ENCODE results near the gene SEBOX. TPM values are rescaled to one million over a fixed set of nuclear protein-coding genes. Genes with fewer than 3 reads are reported as not detected.

SEBOX gene
- total RNA-seq, 1 donor from 2014 or later: not detected

GRCh38 chr17:28370035-28370743 is 5.2 kb upstream of the SEBOX start, which contains the start of gene VTN:
TSS of gene VTN (minus strand) at chr17:28370307. CDS start at chr17:28370203, 104 bp downstream.
- H3K27me3 Mint-ChIP-seq (ENCODE audit: low read depth): no peaks in the 10 kb centered on the region

DNA sequence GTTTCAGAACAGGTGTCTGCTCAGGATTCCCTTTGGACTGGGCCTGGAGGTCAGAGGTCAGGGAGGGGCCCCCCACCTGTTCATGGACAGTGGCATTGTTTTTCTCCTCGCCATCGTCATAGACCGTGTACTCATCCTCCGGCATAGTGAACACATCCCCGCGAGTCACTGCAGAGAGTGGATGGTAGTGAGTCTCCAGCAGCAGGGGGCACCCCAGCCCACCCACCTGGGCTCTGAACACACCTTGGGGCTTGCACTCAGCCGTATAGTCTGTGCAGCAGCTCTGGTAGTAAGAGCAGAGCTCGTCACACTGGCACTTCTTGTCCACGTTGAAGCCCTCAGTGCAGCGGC is 4.7 kb upstream of the SEBOX start:
- Mint-ChIP-seq H3K27ac (no peak overlapping the region), H3K4me3 (ENCODE audit: low read depth) (no peak overlapping the region), H3K27me3 (ENCODE audit: low read depth) (no peaks in the 10 kb centered on the region), H3K4me1 (ENCODE audit: low read depth) (peaks cover 13% of the 10 kb centered on the region), H3K36me3 (ENCODE audit: low read depth) (peaks cover 4% of the 10 kb centered on the region), H3K9me3 (no peaks in the 10 kb centered on the region)
- no peak for DNase-seq (ENCODE audit: low spot score)
- intact Hi-C loops (cut with micrococcal nuclease): loop anchor here (10.0 kb wide), 1 partner anchor 55 kb away; the partner anchor contains the start of gene TMEM97

More at GRCh38 chr17:28370035-28370743, 5.2 kb upstream of the SEBOX start, which contains the start of gene VTN:
- intact Hi-C loops (cut with micrococcal nuclease): loop anchor here (10.0 kb wide), 1 partner anchor 55 kb away; the partner anchor contains the start of gene TMEM97
- Mint-ChIP-seq H3K36me3 (ENCODE audit: low read depth) (peaks cover 7% of the 10 kb centered on the region), H3K4me3 (ENCODE audit: low read depth) (peak within 1 kb of the TSS; percentile 95), H3K4me1 (ENCODE audit: low read depth) (peaks cover 13% of the 10 kb centered on the region), H3K27ac (peak within 1 kb of the TSS; percentile 93), H3K9me3 (no peaks in the 10 kb centered on the region)
- no peak for DNase-seq (ENCODE audit: low spot score)

DNA sequence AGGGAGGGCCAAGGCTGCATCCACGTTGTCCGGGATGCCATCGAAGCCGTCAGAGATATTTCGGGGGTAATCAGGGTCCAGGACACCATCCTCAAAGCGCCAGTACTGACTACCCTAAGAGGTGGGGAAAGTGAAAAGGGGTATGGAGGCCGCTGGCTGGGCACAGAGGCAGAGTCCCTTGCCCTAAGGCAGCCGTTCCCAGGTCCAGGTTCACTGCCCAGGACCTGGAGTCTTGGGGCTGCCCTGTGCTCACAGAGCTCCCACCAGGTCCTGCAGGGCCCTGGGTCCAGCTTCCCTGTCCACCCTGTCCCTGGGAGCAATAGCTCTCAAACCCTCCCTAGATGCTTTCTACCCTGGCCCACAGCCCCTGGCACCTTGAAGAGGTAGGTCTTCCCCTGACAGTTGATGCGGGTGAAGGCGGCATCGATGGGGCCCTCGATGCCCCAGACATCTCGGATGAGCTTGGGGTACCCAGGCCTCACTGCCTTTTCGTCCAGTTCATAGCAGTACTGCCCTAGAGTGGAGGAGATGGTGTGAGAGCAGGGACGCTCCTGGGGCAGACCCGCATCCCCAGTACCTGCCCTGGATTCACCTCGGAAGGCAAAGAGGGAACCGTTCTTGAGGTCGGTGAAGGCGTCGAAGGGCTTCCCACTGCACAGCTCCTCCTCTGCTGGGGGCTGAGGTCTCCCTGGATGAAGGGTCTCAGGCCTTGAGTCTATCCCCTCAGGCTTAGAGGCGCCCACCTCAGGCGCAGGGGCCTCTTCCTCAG is 4.1 kb upstream of the SEBOX start:
- no peak for DNase-seq (ENCODE audit: low spot score)
- Mint-ChIP-seq H3K4me3 (ENCODE audit: low read depth) (no peak overlapping the region), H3K36me3 (ENCODE audit: low read depth) (peaks cover 4% of the 10 kb centered on the region), H3K4me1 (ENCODE audit: low read depth) (peaks cover 13% of the 10 kb centered on the region), H3K27ac (no peak overlapping the region), H3K9me3 (no peaks in the 10 kb centered on the region), H3K27me3 (ENCODE audit: low read depth) (no peaks in the 10 kb centered on the region)
- intact Hi-C loops (cut with micrococcal nuclease): no loop called here

GRCh38 chr17:28368306-28368831 is 3.4 kb upstream of the SEBOX start:
- H3K27ac Mint-ChIP-seq: no peak overlapping the region
- H3K4me3 Mint-ChIP-seq (ENCODE audit: low read depth): no peak overlapping the region
- H3K27me3 Mint-ChIP-seq (ENCODE audit: low read depth): no peaks in the 10 kb centered on the region
- intact Hi-C loops (cut with micrococcal nuclease): no loop called here
- H3K4me1 Mint-ChIP-seq (ENCODE audit: low read depth): peaks cover 10% of the 10 kb centered on the region
- DNase-seq (ENCODE audit: low spot score): no peak
- no peaks in the 10 kb centered on the region for H3K9me3 Mint-ChIP-seq
- H3K36me3 Mint-ChIP-seq (ENCODE audit: low read depth): no peaks in the 10 kb centered on the region

GRCh38 chr17:28367641-28368305 is 2.8 kb upstream of the SEBOX start:
- Mint-ChIP-seq H3K4me3 (ENCODE audit: low read depth) (no peak overlapping the region), H3K27ac (no peak overlapping the region), H3K27me3 (ENCODE audit: low read depth) (no peaks in the 10 kb centered on the region), H3K4me1 (ENCODE audit: low read depth) (peaks cover 4% of the 10 kb centered on the region), H3K9me3 (no peaks in the 10 kb centered on the region), H3K36me3 (ENCODE audit: low read depth) (no peaks in the 10 kb centered on the region)
- intact Hi-C loops (cut with micrococcal nuclease): no loop called here
- DNase-seq (ENCODE audit: low spot score): no peak

DNA sequence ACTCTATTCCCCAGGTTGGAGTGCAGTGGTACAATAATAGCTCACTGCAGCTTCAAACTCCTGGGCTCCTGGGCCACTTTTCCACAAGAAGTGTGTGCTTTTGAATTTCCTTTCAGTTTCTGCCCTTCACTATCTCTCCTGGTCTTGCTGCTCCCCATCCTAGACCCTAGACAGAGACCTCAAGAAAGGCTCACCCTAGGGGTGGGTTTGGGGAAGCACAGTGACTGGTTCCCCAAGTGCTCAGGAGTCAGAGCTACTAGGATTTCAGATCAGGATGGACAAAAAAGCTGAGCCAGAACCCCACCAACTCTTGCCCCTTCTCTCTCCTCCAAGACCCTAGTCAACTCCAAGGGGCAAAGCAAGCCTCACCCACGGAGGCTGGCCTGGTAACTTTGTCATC is 1.6 kb upstream of the SEBOX start:
- peaks cover 3% of the 10 kb centered on the region for H3K4me1 Mint-ChIP-seq (ENCODE audit: low read depth)
- peaks cover 4% of the 10 kb centered on the region for H3K36me3 Mint-ChIP-seq (ENCODE audit: low read depth)
- no peak for DNase-seq (ENCODE audit: low spot score)
- H3K9me3 Mint-ChIP-seq: no peaks in the 10 kb centered on the region
- H3K27me3 Mint-ChIP-seq (ENCODE audit: low read depth): no peaks in the 10 kb centered on the region
- H3K27ac Mint-ChIP-seq: no peak overlapping the region
- intact Hi-C loops (cut with micrococcal nuclease): no loop called here
- H3K4me3 Mint-ChIP-seq (ENCODE audit: low read depth): no peak overlapping the region

GRCh38 chr17:28365487-28365886 is 488 bp upstream of the SEBOX start:
- Mint-ChIP-seq H3K4me3 (ENCODE audit: low read depth) (no peak overlapping the region), H3K27ac (no peak overlapping the region), H3K27me3 (ENCODE audit: low read depth) (no peaks in the 10 kb centered on the region), H3K4me1 (ENCODE audit: low read depth) (no peaks in the 10 kb centered on the region), H3K36me3 (ENCODE audit: low read depth) (peaks cover 16% of the 10 kb centered on the region), H3K9me3 (no peaks in the 10 kb centered on the region)
- intact Hi-C loops (cut with micrococcal nuclease): no loop called here
- no peak for DNase-seq (ENCODE audit: low spot score)

GRCh38 chr17:28363776-28364650 is 986 bp downstream of the SEBOX start:
- Mint-ChIP-seq H3K36me3 (ENCODE audit: low read depth) (peaks cover 25% of the 10 kb centered on the region), H3K9me3 (no peaks in the 10 kb centered on the region), H3K27ac (no peak overlapping the region), H3K4me1 (ENCODE audit: low read depth) (no peaks in the 10 kb centered on the region), H3K27me3 (ENCODE audit: low read depth) (no peaks in the 10 kb centered on the region), H3K4me3 (ENCODE audit: low read depth) (no peak overlapping the region)
- DNase-seq (ENCODE audit: low spot score): no peak
- intact Hi-C loops (cut with micrococcal nuclease): no loop called here

DNA sequence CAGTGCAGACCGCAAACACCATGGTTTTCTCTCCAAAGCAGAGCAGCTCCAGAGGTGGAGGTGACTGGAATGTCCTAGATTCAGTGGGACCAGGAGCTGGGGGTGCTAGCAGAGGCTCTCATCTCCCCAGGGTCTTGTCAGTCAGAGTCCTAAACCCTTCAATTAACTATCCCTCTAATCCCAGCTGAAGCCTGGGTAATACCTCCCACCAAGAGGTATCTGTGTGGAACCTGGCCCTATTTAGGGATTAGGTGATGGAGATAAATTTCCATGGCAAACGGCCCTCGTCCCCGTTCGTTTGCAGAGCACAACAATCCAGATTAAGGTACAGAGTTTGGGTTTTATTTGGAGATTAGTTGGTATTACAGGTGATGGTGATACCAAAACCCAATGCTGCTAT is 1.8 kb downstream of the SEBOX start:
- peaks cover 25% of the 10 kb centered on the region for H3K36me3 Mint-ChIP-seq (ENCODE audit: low read depth)
- no peak overlapping the region for H3K4me3 Mint-ChIP-seq (ENCODE audit: low read depth)
- no peaks in the 10 kb centered on the region for H3K9me3 Mint-ChIP-seq
- no peak overlapping the region for H3K27ac Mint-ChIP-seq
- no peaks in the 10 kb centered on the region for H3K27me3 Mint-ChIP-seq (ENCODE audit: low read depth)
- intact Hi-C loops (cut with micrococcal nuclease): no loop called here
- peaks cover 4% of the 10 kb centered on the region for H3K4me1 Mint-ChIP-seq (ENCODE audit: low read depth)
- no peak for DNase-seq (ENCODE audit: low spot score)

DNA sequence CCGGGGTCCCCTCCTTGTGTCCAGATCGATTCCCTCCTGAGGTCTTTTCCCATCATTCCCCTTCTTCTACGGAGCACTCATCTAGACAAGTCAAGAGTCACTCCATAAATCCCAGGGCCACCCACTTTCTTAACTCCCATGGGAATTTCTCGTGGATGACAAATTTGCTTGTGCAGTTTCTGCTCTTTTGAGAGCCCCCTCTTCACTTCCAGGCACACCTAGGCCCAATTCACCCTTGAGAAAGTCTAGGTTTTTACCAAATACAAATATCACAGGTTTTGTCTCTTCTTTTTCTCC is 7.2 kb downstream of the SEBOX start:
- Mint-ChIP-seq H3K27me3 (ENCODE audit: low read depth) (no peaks in the 10 kb centered on the region), H3K4me1 (ENCODE audit: low read depth) (peaks cover 22% of the 10 kb centered on the region), H3K4me3 (ENCODE audit: low read depth) (peak overlapping the region; percentile 97), H3K36me3 (ENCODE audit: low read depth) (peaks cover 60% of the 10 kb centered on the region), H3K9me3 (no peaks in the 10 kb centered on the region), H3K27ac (peak overlapping the region; percentile 95)
- DNase-seq (ENCODE audit: low spot score): no peak
- intact Hi-C loops (cut with micrococcal nuclease): loop anchor here (1.0 kb wide), 2 partner anchors 13 to 23 kb away; partner anchors contain the start of genes IFT20, SARM1 and TNFAIP1

DNA sequence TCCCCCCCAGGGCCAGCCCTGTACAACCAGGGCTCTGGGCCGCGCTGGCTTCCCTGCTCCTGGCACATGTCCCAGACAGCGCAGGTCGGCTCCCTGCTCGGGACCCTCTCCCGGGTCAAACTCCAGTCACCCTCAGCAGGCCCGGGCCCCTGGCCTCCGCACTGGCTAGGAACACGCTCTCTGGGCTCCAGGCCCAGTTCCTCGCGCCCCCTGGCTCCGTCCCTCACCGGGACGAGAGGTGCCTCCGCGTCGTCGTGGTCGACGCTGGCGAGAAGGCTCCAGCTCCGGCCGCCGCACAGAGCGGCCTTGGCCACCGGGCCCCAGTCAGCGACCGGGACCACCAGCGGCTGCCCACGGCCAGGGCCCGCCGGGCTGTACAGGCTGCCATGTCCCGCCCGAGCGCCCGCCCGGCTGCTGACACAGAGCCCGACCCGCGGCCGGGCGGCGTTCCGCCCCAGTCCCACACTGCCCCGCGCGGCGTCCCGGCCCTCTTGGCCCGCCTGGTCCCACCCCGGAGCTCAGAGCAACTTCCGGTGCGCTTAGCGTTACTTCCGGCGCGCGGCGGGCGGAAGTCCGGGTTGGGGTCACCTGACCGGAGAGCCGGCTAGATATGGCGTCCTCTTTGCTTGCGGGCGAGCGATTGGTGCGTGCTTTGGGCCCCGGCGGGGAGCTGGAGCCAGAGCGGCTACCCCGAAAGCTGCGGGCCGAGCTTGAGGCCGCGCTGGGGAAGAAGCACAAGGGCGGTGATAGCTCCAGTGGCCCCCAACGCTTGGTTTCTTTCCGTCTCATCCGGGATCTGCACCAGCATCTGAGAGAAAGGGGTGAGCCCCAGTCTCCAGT is 7.7 kb downstream of the SEBOX start, which contains the start of gene POLDIP2:
POLDIP2 (minus strand) TSS at position 467 of the 840 bp plus-strand sequence; CDS start at position 388, 79 bp downstream.
- H3K4me3 Mint-ChIP-seq (ENCODE audit: low read depth): peak within 1 kb of the TSS; percentile 97
- no peaks in the 10 kb centered on the region for H3K27me3 Mint-ChIP-seq (ENCODE audit: low read depth)
- H3K27ac Mint-ChIP-seq: peak within 1 kb of the TSS; percentile 95
- intact Hi-C loops (cut with micrococcal nuclease): loop anchor here (1.0 kb wide), 2 partner anchors 14 to 22 kb away; partner anchors contain the start of genes IFT20, SARM1 and TNFAIP1
- DNase-seq (ENCODE audit: low spot score): peak; percentile 96
- no peaks in the 10 kb centered on the region for H3K9me3 Mint-ChIP-seq
- H3K4me1 Mint-ChIP-seq (ENCODE audit: low read depth): peaks cover 22% of the 10 kb centered on the region
- peaks cover 62% of the 10 kb centered on the region for H3K36me3 Mint-ChIP-seq (ENCODE audit: low read depth)
